Activated T-cell treated with anti-CD3 and anti-CD28 coated beads, Interleukin-2, amount 50 U/mL, for 24 hours (primary cell): ENCODE results near the gene PLA2G1B.

ENCODE experiments used
- DNase-seq: peaks from one replicate; pipeline ENCODE4 v3.0.0-alpha.2; 2020
- H3K27ac Mint-ChIP-seq: 2 replicates; pipeline ENCODE4 v1.8.0; 2020; ENCODE audit warnings: mild to moderate bottlenecking, mixed read lengths
- H3K27me3 Mint-ChIP-seq: 2 replicates; pipeline ENCODE4 v1.8.0; 2020; ENCODE audit warnings: mixed read lengths
- H3K36me3 Mint-ChIP-seq: 2 replicates; pipeline ENCODE4 v1.8.0; 2020; ENCODE audit warnings: low read depth, mixed read lengths
- H3K4me1 Mint-ChIP-seq: 2 replicates; pipeline ENCODE4 v1.8.0; 2020; ENCODE audit warnings: low read depth, mixed read lengths
- H3K4me3 Mint-ChIP-seq: 2 replicates; pipeline ENCODE4 v1.8.0; 2020; ENCODE audit warnings: mild to moderate bottlenecking, moderate library complexity, mixed read lengths
- H3K9me3 Mint-ChIP-seq: 2 replicates; pipeline ENCODE4 v1.8.0; 2020; ENCODE audit warnings: mixed read lengths

PLA2G1B gene

DNA sequence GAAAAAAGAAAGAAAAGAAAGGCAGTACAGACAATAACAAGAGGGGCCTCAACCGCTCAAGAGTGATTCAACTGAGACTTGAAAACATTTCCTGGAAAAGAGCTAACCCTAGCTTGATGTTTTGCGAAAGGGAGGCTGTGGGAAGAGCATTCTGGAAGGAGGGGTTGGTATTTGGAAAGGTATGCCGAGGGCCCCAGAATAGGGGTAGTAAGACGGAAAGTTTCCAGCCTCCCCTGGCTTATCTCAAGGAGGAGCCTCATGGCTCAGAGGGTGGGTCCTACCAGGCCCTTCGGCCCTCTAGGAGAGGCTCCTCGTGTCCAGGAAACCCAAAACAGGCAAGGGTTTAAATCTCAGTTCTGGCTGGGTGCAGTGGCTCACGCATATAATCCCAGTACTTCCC, 44.3 kb downstream of the PLA2G1B start:
- Mint-ChIP-seq H3K9me3 (no peaks in the 10 kb centered on the region), H3K27ac (no peak overlapping the region), H3K36me3 (no peaks in the 10 kb centered on the region), H3K4me3 (no peak overlapping the region), H3K4me1 (peaks cover under 1% of the 10 kb centered on the region), H3K27me3 (no peaks in the 10 kb centered on the region)
- no peak for DNase-seq

DNA sequence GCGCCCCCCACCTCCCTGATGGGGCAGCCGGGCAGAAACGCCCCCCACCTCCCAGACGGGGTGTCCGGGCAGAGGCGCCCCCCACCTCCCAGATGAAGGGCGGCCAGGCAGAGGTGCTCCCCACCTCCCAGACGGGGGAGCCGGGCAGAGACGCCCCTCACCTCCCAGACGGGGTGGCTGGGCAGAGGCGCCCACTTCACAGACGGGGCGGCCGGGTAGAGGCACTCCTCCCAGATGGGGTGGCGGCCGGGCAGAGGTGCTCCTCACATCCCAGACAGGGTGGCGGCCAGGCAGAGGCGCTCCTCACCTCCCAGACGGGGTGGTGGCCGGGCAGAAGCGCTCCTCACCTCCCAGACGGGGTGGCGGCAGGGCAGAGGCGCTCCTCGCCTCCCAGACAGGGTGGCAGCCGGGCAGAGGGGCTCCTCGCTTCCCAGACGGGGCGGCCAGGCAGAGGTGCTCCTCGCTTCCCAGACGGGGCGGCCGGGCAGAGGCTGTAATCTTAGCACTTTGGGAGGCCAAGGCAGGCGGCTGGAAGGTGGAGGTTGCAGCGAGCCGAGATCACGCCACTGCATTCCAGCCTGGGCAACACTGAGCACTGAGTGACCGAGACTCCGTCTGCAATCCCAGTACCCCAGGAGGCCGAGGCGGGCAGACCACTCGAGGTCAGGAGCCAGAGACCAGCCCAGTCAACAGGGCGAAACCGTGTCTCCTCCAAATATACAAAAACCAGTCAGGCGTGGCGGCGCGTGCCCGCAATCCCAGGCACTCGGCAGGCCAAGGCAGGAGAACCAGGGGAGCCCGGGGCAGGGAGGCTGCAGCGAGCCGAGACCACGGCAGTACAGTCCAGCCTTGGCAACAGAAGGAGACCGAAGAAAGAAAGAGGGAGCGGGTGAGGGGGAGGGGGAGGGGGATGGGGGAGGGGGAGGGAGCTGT, 49.2 kb downstream of the PLA2G1B start:
- H3K9me3 Mint-ChIP-seq = no peaks in the 10 kb centered on the region
- DNase-seq = no peak
- H3K36me3 Mint-ChIP-seq = no peaks in the 10 kb centered on the region
- no peaks in the 10 kb centered on the region for H3K4me1 Mint-ChIP-seq
- H3K27ac Mint-ChIP-seq = no peak overlapping the region
- no peaks in the 10 kb centered on the region for H3K27me3 Mint-ChIP-seq
- H3K4me3 Mint-ChIP-seq = no peak overlapping the region

DNA sequence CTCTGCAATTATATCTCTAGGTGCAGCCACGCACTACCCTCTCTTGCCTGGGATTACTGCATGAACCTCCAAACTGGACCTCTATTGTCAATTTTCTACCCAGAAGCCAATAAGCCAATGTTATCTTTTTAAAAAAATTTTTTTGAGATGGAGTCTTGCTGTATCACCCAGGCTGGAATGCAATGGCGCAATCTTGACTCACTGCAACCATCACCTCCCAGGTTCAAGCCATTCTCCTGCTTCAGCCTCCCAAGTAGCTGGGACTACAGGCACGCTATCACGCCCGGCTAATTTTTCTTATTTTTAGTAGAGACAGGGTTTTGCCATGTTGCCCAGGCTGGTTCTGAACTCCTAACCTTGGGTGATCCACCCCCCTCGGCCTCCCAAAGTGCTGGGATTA, 50.8 kb downstream of the PLA2G1B start:
- Mint-ChIP-seq H3K27me3 (no peaks in the 10 kb centered on the region), H3K36me3 (no peaks in the 10 kb centered on the region), H3K9me3 (no peaks in the 10 kb centered on the region), H3K4me3 (no peak overlapping the region), H3K4me1 (no peaks in the 10 kb centered on the region), H3K27ac (no peak overlapping the region)
- DNase-seq = no peak
